ENCODE results near the gene F5. TPM values are rescaled to one million over a fixed set of nuclear protein-coding genes. Genes with fewer than 3 reads are reported as not detected.
"Not testable (repeated sequence)": the region's sequence is repeated elsewhere in the genome, so short reads cannot be mapped to it uniquely, and the experiment has no call there.

F5 gene
- total RNA-seq, 1 donor from 2014 or later = 21.2 TPM

- DNase-seq (no peak), ATAC-seq (ENCODE audit: poor library complexity) (no peak)
- intact Hi-C loops (cut with DNase I) = no loop called here
These were observed 24.6 kb downstream of the F5 start for GRCh38 chr1:169561692-169562091.

- ATAC-seq (ENCODE audit: poor library complexity) = no peak
- intact Hi-C loops (cut with DNase I) = no loop called here
- DNase-seq = no peak
These were observed 29.1 kb downstream of the F5 start for GRCh38 chr1:169557131-169557530.

- intact Hi-C loops (cut with DNase I) = loop anchor here (5.0 kb wide), 1 partner anchor 257 kb away; no protein-coding TSS in a partner anchor
- DNase-seq (no peak), ATAC-seq (ENCODE audit: poor library complexity) (peak; percentile 82)
These were observed 36.0 kb downstream of the F5 start for GRCh38 chr1:169550294-169550693.

- intact Hi-C loops (cut with DNase I) = loop anchor here (5.0 kb wide), 2 partner anchors 81 to 164 kb away; partner anchors contain the start of gene SELL
- no peak for ATAC-seq (ENCODE audit: poor library complexity)
- no peak for DNase-seq
These were observed 38.0 kb downstream of the F5 start for GRCh38 chr1:169548282-169548681.

GRCh38 chr1:169546087-169546995, 39.9 kb downstream of the F5 start:
- peak; percentile 83 for ATAC-seq (ENCODE audit: poor library complexity)

GRCh38 chr1:169545472-169545871, 40.8 kb downstream of the F5 start:
- DNase-seq = no peak
- intact Hi-C loops (cut with DNase I) = loop anchor here (5.0 kb wide), 2 partner anchors 78 to 167 kb away; partner anchors contain the start of gene SELL
- ATAC-seq (ENCODE audit: poor library complexity) = no peak

More at GRCh38 chr1:169546087-169546995, 39.9 kb downstream of the F5 start:
- DNase-seq = no peak
- intact Hi-C loops (cut with DNase I) = loop anchor here (5.0 kb wide), 2 partner anchors 79 to 166 kb away; partner anchors contain the start of gene SELL

- intact Hi-C loops (cut with DNase I) = no loop called here
- no peak for DNase-seq
- ATAC-seq (ENCODE audit: poor library complexity) = no peak
These were observed 47.0 kb downstream of the F5 start for GRCh38 chr1:169538998-169539871.

- ATAC-seq (ENCODE audit: poor library complexity) (no peak), DNase-seq (no peak)
- intact Hi-C loops (cut with DNase I) = no loop called here
These were observed 51.6 kb downstream of the F5 start for GRCh38 chr1:169534653-169535052.

GRCh38 chr1:169533528-169534190, 52.6 kb downstream of the F5 start:
- DNase-seq; ATAC-seq (ENCODE audit: poor library complexity); intact Hi-C loops (cut with DNase I): not testable (repeated sequence)

GRCh38 chr1:169530448-169530847, 55.8 kb downstream of the F5 start:
- no peak for DNase-seq
- intact Hi-C loops (cut with DNase I) = no loop called here
- no peak for ATAC-seq (ENCODE audit: poor library complexity)

GRCh38 chr1:169529068-169529642, 57.1 kb downstream of the F5 start:
- intact Hi-C loops (cut with DNase I) = no loop called here
- DNase-seq = no peak
- no peak for ATAC-seq (ENCODE audit: poor library complexity)

GRCh38 chr1:169528215-169529067, 57.8 kb downstream of the F5 start:
- ATAC-seq (ENCODE audit: poor library complexity) (no peak), DNase-seq (no peak)
- intact Hi-C loops (cut with DNase I) = no loop called here

- DNase-seq (no peak), ATAC-seq (ENCODE audit: poor library complexity) (peak; percentile 68)
- intact Hi-C loops (cut with DNase I) = no loop called here
These were observed 58.6 kb downstream of the F5 start for GRCh38 chr1:169527451-169528214.

GRCh38 chr1:169527001-169527400, 59.3 kb downstream of the F5 start:
- intact Hi-C loops (cut with DNase I) = no loop called here
- no peak for DNase-seq

GRCh38 chr1:169526120-169526832, 60.0 kb downstream of the F5 start:
- ATAC-seq (ENCODE audit: poor library complexity) (no peak), DNase-seq (no peak)
- intact Hi-C loops (cut with DNase I) = no loop called here

More at GRCh38 chr1:169527001-169527400, 59.3 kb downstream of the F5 start:
- no peak for ATAC-seq (ENCODE audit: poor library complexity)

- intact Hi-C loops (cut with DNase I) = no loop called here
- DNase-seq = no peak
- ATAC-seq (ENCODE audit: poor library complexity) = no peak
These were observed 60.9 kb downstream of the F5 start for GRCh38 chr1:169525391-169525790.
